K562 (cell line): Measurements from ENCODE around the gene WFIKKN1. TPM values are rescaled to one million over a fixed set of nuclear protein-coding genes. Genes with fewer than 3 reads are reported as not detected.

Source experiments
- CEBPG ChIP-seq, 3 experiments: fragments of 200-800 bp in 1 of 3; sonication (Bioruptor generic) in 1 of 3; sonication (generic) in 1 of 3; formaldehyde crosslinking in 1 of 3; IDR thresholded peaks in 2 of 3; conservative IDR thresholded peaks in 1 of 3; 2 replicates each; pipeline versions ENCODE4 v1.6.1 to v1.8.0; 2016 to 2022; ENCODE audit warnings: missing compliant biosample characterization in 2 of 3, missing genetic modification characterization in 2 of 3, mild to moderate bottlenecking in 1 of 3, missing genetic modification reagents in 1 of 3
- ETV6 ChIP-seq, 3 experiments: fragments of 150-350 bp in 1 of 3; sonication (generic) in 1 of 3; formaldehyde crosslinking in 1 of 3; IDR thresholded peaks; 2 replicates each; pipeline versions ENCODE4 v1.6.1 to v1.8.0; 2014 to 2022; ENCODE audit warnings: borderline replicate concordance in 2 of 3, low read depth in 2 of 3, antibody characterized with exemption in 1 of 3, low read length in 1 of 3, mild to moderate bottlenecking in 1 of 3, missing genetic modification reagents in 1 of 3
- GABPB1 ChIP-seq: sonication (generic); formaldehyde crosslinking; IDR thresholded peaks from 2 replicates; pipeline ENCODE4 v1.8.0; 2022; ENCODE audit warnings: mild to moderate bottlenecking, missing genetic modification reagents
- GATAD2B ChIP-seq: fragments of 450-650 bp; IDR thresholded peaks from 2 replicates; pipeline ENCODE4 v1.6.1; 2017; ENCODE audit warnings: mild to moderate bottlenecking, borderline replicate concordance
- NR4A1 ChIP-seq, 2 experiments: fragments of 250-450 bp in 1 of 2; fragments of 450-650 bp in 1 of 2; sonication (Bioruptor Pico) in 1 of 2; IDR thresholded peaks; 2 replicates each; pipeline versions ENCODE4 v1.4.0 to v1.6.1; 2016 to 2020; ENCODE audit warnings: mild to moderate bottlenecking in 2 of 2, missing compliant biosample characterization in 1 of 2, missing genetic modification characterization in 1 of 2, moderate library complexity in 1 of 2
- POLR2B ChIP-seq: fragments of 450-650 bp; IDR thresholded peaks from 2 replicates; pipeline ENCODE4 v1.6.1; 2018; ENCODE audit warnings: low read depth; ENCODE audit not compliant: partially characterized antibody
- POLR2G ChIP-seq: fragments of 200-400 bp; formaldehyde crosslinking; IDR thresholded peaks from 2 replicates; pipeline ENCODE4 v1.6.1; 2017; ENCODE audit warnings: low read depth, mild to moderate bottlenecking, antibody characterized with exemption, low read length, moderate library complexity
- SMAD4 ChIP-seq: fragments of 250-450 bp; sonication (Bioruptor Pico); conservative IDR thresholded peaks from 2 replicates; pipeline ENCODE4 v1.8.0; 2021; ENCODE audit warnings: inconsistent platforms, mild to moderate bottlenecking, moderate library complexity
- TBP ChIP-seq: optimal IDR thresholded peaks from 2 replicates; pipeline ENCODE3; 2011; ENCODE audit warnings: low read depth, low read length, improper control_type of control experiment
- YY1 ChIP-seq, 3 experiments: IDR thresholded peaks; 2 replicates each; pipeline ENCODE4 v1.6.1; 2011; ENCODE audit warnings: low read length in 2 of 3, mild to moderate bottlenecking in 2 of 3, moderate library complexity in 2 of 3, borderline replicate concordance in 1 of 3, control low read depth in 1 of 3, low read depth in 1 of 3; ENCODE audit not compliant: insufficient read depth in 3 of 3, insufficient replicate concordance in 2 of 3, control insufficient read depth in 1 of 3, insufficient read length in 1 of 3; ENCODE audit errors: extremely low read depth in 1 of 3
- polyA plus RNA-seq, 8 experiments: library from polyadenylated mRNA; depleted of rRNA in 4 of 8; stranded (reverse) in 5 of 8; unstranded in 3 of 8; fragments of >200 nt; fragmentation: Nextera tagmentation in 2 of 8; fragmentation: Illumina TruSeq in 1 of 8; extraction: Ambion mirVana in 2 of 8; extraction: Trizol in 1 of 8; gene quantifications; 2 replicates each; pipeline versions ENCODE4 v1.2.1 to v1.2.3, GENCODE V29; 2011 to 2014; ENCODE audit warnings: inconsistent platforms in 1 of 8, missing spikeins in 1 of 8
- total RNA-seq, 7 experiments: library from RNA; depleted of rRNA in 6 of 7; stranded (reverse); fragments of >200 nt in 6 of 7; fragmentation: Illumina TruSeq in 2 of 7; extraction: Trizol in 2 of 7; gene quantifications; 2 replicates each; pipeline versions ENCODE4 v1.2.1 to v1.2.3, GENCODE V29; 2011 to 2021; ENCODE audit warnings: low replicate concordance in 1 of 7
- TF ChIP-seq, protein P1 (sequence below), 2 experiments: fragments of 450-650 bp; IDR thresholded peaks; 2 replicates each; pipeline ENCODE4 v1.6.1; 2016
- TF ChIP-seq, protein P2 (sequence below): sonication (generic); formaldehyde crosslinking; IDR thresholded peaks from 2 replicates; pipeline ENCODE4 v1.5.0; 2020; ENCODE audit warnings: missing genetic modification reagents
- TF ChIP-seq, protein P3 (sequence below), 2 experiments: IDR thresholded peaks; 2 replicates each; pipeline ENCODE4 v1.6.1; 2011; ENCODE audit warnings: borderline replicate concordance in 1 of 2, control low read depth in 1 of 2, low read depth in 1 of 2, low read length in 1 of 2, mild to moderate bottlenecking in 1 of 2, mixed read lengths in 1 of 2, moderate library complexity in 1 of 2; ENCODE audit not compliant: insufficient read depth in 1 of 2, insufficient read length in 1 of 2, poor library complexity in 1 of 2, severe bottlenecking in 1 of 2; ENCODE audit errors: extremely low read depth in 1 of 2
- TF ChIP-seq, protein P4 (sequence below): sonication (generic); formaldehyde crosslinking; IDR thresholded peaks from 2 replicates; pipeline ENCODE4 v1.8.0; 2022; ENCODE audit warnings: missing genetic modification reagents, mild to moderate bottlenecking, moderate library complexity, borderline replicate concordance

The WFIKKN1 gene
- total and polyA plus RNA-seq, 9 of the 15 experiments (the other 6 are each of a cell fraction or from before 2014, with no cell fraction given): 0.14 to 1.1 (median 0.50) TPM; not detected in 4

DNA sequence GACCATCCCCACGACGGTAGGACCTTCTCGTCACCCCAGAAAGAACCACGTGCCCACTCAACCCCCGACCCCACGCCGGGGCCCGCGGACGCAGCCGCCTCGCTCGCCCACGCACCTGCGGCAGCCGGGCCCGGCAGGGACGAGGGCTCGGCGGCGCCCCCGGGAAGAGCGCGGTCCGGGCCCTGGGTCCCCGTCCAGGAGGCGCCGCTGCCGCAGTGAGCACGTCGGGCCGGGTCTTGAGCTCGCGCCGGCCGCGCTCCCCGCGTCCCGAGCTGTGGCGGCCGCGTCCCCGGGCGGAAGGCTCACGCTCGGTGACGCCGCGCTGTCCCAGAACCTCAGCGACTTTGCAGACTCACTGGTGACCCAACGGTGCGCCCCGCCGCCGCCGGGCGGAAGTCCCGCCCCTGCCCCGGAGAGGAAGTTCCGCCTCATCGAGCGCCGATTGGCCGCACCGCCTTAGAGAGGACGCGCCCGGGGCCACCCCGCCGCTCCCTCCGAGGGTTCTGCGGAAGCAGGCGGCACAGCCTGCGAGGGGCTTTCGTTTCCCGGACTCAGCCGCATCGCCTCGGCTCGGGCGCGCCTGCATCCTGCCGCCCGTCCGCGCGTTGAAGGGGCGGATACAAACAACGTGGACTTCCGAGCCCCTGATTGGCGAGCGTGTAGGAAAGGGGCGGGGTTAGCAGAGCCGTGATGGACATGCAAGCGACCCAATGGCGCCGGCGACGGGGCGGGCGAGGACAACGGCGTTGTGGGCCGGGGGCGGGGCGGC, 41.7 kb upstream of the WFIKKN1 start (continued):
- TF ChIP-seq NR4A1 (CRISPR knock-in tag; IDR thresholded peaks at IDR 0.05) (0 out of 2 replicates have a peak, but pooled peaks have one; percentile 61), NR4A1 (tag; IDR thresholded peaks at IDR 0.05) (no peak), TBP (peak; percentile 88), SMAD4 (CRISPR knock-in tag) (peak; percentile 33; the same call in 1 of the 2 replicates), GABPB1 (CRISPR knock-in tag) (peak; percentile 95), ETV6 (IDR thresholded peaks at IDR 0.05; ENCODE audit: borderline replicate concordance in 1 of 2, low read depth in 2 of 2, low read length in 1 of 2) (no peak), ETV6 (CRISPR knock-in tag; IDR thresholded peaks at IDR 0.05; ENCODE audit: borderline replicate concordance) (no peak), GATAD2B (no peak; the same call in 1 of the 2 replicates), YY1 (IDR thresholded peaks at IDR 0.05; ENCODE audit: borderline replicate concordance in 1 of 3, control insufficient read depth in 1 of 3, extremely low read depth in 1 of 3, insufficient read depth in 3 of 3, insufficient read length in 1 of 3, insufficient replicate concordance in 2 of 3, low read depth in 1 of 3, low read length in 2 of 3) (peak in 1 of 3 experiments; percentile 67), POLR2G (peak; percentile 96), CEBPG (CRISPR knock-in tag; IDR thresholded peaks at IDR 0.05) (0 out of 2 replicates have a peak, but pooled peaks have one; percentile 15), CEBPG (tag; conservative IDR thresholded peaks at IDR 0.05 in 1 of 2, IDR thresholded peaks at IDR 0.05 in 1 of 2) (no peak), POLR2B (no peak)
- TF ChIP-seq, protein P1, sequence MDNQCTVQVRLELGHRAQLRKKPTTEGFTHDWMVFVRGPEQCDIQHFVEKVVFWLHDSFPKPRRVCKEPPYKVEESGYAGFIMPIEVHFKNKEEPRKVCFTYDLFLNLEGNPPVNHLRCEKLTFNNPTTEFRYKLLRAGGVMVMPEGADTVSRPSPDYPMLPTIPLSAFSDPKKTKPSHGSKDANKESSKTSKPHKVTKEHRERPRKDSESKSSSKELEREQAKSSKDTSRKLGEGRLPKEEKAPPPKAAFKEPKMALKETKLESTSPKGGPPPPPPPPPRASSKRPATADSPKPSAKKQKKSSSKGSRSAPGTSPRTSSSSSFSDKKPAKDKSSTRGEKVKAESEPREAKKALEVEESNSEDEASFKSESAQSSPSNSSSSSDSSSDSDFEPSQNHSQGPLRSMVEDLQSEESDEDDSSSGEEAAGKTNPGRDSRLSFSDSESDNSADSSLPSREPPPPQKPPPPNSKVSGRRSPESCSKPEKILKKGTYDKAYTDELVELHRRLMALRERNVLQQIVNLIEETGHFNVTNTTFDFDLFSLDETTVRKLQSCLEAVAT (IDR thresholded peaks at IDR 0.05): no peak
- TF ChIP-seq, protein P2, sequence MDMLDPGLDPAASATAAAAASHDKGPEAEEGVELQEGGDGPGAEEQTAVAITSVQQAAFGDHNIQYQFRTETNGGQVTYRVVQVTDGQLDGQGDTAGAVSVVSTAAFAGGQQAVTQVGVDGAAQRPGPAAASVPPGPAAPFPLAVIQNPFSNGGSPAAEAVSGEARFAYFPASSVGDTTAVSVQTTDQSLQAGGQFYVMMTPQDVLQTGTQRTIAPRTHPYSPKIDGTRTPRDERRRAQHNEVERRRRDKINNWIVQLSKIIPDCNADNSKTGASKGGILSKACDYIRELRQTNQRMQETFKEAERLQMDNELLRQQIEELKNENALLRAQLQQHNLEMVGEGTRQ: peak; percentile 28
- TF ChIP-seq, protein P3, sequence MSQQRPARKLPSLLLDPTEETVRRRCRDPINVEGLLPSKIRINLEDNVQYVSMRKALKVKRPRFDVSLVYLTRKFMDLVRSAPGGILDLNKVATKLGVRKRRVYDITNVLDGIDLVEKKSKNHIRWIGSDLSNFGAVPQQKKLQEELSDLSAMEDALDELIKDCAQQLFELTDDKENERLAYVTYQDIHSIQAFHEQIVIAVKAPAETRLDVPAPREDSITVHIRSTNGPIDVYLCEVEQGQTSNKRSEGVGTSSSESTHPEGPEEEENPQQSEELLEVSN (IDR thresholded peaks at IDR 0.05; ENCODE audit: borderline replicate concordance in 1 of 2, extremely low read depth in 1 of 2, insufficient read depth in 1 of 2, insufficient read length in 1 of 2, low read depth in 1 of 2, low read length in 1 of 2, poor library complexity in 1 of 2, severe bottlenecking in 1 of 2): peak in 1 of 2 experiments; percentile 64
- TF ChIP-seq, protein P4, sequence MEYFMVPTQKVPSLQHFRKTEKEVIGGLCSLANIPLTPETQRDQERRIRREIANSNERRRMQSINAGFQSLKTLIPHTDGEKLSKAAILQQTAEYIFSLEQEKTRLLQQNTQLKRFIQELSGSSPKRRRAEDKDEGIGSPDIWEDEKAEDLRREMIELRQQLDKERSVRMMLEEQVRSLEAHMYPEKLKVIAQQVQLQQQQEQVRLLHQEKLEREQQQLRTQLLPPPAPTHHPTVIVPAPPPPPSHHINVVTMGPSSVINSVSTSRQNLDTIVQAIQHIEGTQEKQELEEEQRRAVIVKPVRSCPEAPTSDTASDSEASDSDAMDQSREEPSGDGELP (CRISPR knock-in tag): peak; percentile 73
